AG04450 (cell line): ENCODE results near the gene NCF4. TPM values are rescaled to one million over a fixed set of nuclear protein-coding genes. Genes with fewer than 3 reads are reported as not detected.

ENCODE experiments used
- CTCF ChIA-PET: fragments of 300-600, 350-600 bp; formaldehyde crosslinking; extraction: SDS; loops from one replicate; lab custom pipeline; 2022; ENCODE audit warnings: antibody characterized with exemption, inconsistent platforms; lab: Charles Lee
- POLR2A ChIA-PET: fragments of 350-600 bp; formaldehyde crosslinking; extraction: SDS; loops from one replicate; lab custom pipeline; 2021; ENCODE audit warnings: antibody characterized with exemption, inconsistent platforms; lab: Yijun Ruan, JAX
- DNase-seq: peaks from one replicate; pipeline ENCODE4 v3.0.0-alpha.2; 2011; ENCODE audit warnings: low read depth, low spot score
- H3K27ac ChIP-seq: one replicate; pipeline ENCODE4 v1.5.1; 2012; ENCODE audit warnings: low read depth, low read length, control low read depth
- H3K27me3 ChIP-seq: one replicate; pipeline ENCODE4 v1.6.0; 2012; ENCODE audit warnings: low read length; ENCODE audit not compliant: control insufficient read depth, insufficient read depth
- H3K4me3 ChIP-seq: 2 replicates; pipeline ENCODE4 v1.5.1; 2011; ENCODE audit warnings: mild to moderate bottlenecking, low read depth, low read length, control low read depth
- H3K9me3 ChIP-seq: 2 replicates; pipeline ENCODE4 v1.5.1; 2012; ENCODE audit warnings: low read length; ENCODE audit not compliant: control insufficient read depth, insufficient read depth
- CTCF ChIP-seq: IDR thresholded peaks from 2 replicates; pipeline ENCODE4 v1.5.1; 2011; ENCODE audit warnings: low read depth, low read length, control low read depth, inconsistent platforms
- polyA plus RNA-seq: library from polyadenylated mRNA; depleted of rRNA; stranded (reverse); fragments of >200 nt; gene quantifications from 2 replicates; pipeline ENCODE4 v1.2.3, GENCODE V29; 2011

Gene NCF4
- polyA plus RNA-seq, 1 experiment: not detected

GRCh38 chr22:36918586-36919284 is 57.9 kb downstream of the NCF4 start:
- POLR2A ChIA-PET: no interaction called here
- CTCF ChIA-PET: no interaction called here
- TF ChIP-seq CTCF: no peak
- Histone ChIP-seq H3K27ac (no peak overlapping the region), H3K9me3 (no peaks in the 10 kb centered on the region), H3K27me3 (peaks cover 8% of the 10 kb centered on the region), H3K4me3 (no peak overlapping the region)
- DNase-seq: no peak

GRCh38 chr22:36921309-36922104 is 60.7 kb downstream of the NCF4 start:
- no peaks in the 10 kb centered on the region for H3K9me3 ChIP-seq
- ChIA-PET CTCF (no interaction called here), POLR2A (no interaction called here)
- H3K4me3 ChIP-seq: no peak overlapping the region
- no peak for TF ChIP-seq CTCF
- no peak for DNase-seq
- peaks cover 13% of the 10 kb centered on the region for H3K27me3 ChIP-seq
- H3K27ac ChIP-seq: no peak overlapping the region

GRCh38 chr22:36922105-36922608 is 61.4 kb downstream of the NCF4 start:
- ChIA-PET CTCF (no interaction called here), POLR2A (no interaction called here)
- H3K27ac ChIP-seq: no peak overlapping the region
- peaks cover 11% of the 10 kb centered on the region for H3K27me3 ChIP-seq
- no peak for TF ChIP-seq CTCF
- H3K9me3 ChIP-seq: no peaks in the 10 kb centered on the region
- H3K4me3 ChIP-seq: no peak overlapping the region
- no peak for DNase-seq

GRCh38 chr22:36922711-36923110 is 61.9 kb downstream of the NCF4 start:
- CTCF ChIA-PET: no interaction called here

More at GRCh38 chr22:36922711-36923110, 61.9 kb downstream of the NCF4 start:
- no peaks in the 10 kb centered on the region for H3K9me3 ChIP-seq
- DNase-seq: no peak
- TF ChIP-seq CTCF: no peak
- no peak overlapping the region for H3K4me3 ChIP-seq
- H3K27ac ChIP-seq: no peak overlapping the region
- POLR2A ChIA-PET: no interaction called here
- peaks cover 12% of the 10 kb centered on the region for H3K27me3 ChIP-seq
